Transverse colon (tissue), 4 donors: ENCODE data around the gene TMTC1. TPM values are rescaled to one million over a fixed set of nuclear protein-coding genes. Genes with fewer than 3 reads are reported as not detected.

ENCODE experiments used
- DNase-seq: peaks from one replicate; pipeline ENCODE4 v3.0.0-alpha.2; 2019
- H3K27ac ChIP-seq, 4 donors: fragments of 200-600 bp; sonication (generic); 2 replicates each; pipeline ENCODE4 v1.5.1; 2016 to 2018; ENCODE audit warnings: inconsistent platforms in 4 of 4
- H3K27me3 ChIP-seq: fragments of 200-600 bp; sonication (generic); 2 replicates; pipeline ENCODE4 v1.5.1; 2017; ENCODE audit warnings: inconsistent platforms
- H3K36me3 ChIP-seq, 4 donors: fragments of 200-600 bp; sonication (generic); 2 replicates each; pipeline ENCODE4 v1.5.1; 2017 to 2019; ENCODE audit warnings: inconsistent platforms in 4 of 4
- H3K4me1 ChIP-seq, 4 donors: fragments of 200-600 bp; sonication (generic); 2 replicates each; pipeline ENCODE4 v1.5.1; 2017 to 2020; ENCODE audit warnings: inconsistent platforms in 4 of 4
- H3K4me3 ChIP-seq, 4 donors: fragments of 200-600 bp; sonication (generic); 1 replicate in 1 of 4; 2 replicates in 3 of 4; pipeline versions ENCODE4 v1.5.1 to v1.6.1; 2017 to 2019; ENCODE audit warnings: inconsistent platforms in 4 of 4
- H3K9me3 ChIP-seq, 2 donors: fragments of 200-600 bp; sonication (generic); 2 replicates each; pipeline ENCODE4 v1.5.1; 2017 to 2019; ENCODE audit warnings: inconsistent platforms in 2 of 2
- CTCF ChIP-seq, 5 experiments: fragments of 200-600 bp in 3 of 5; fragments of 450-650 bp in 2 of 5; sonication (generic) in 3 of 5; IDR thresholded peaks; 1 replicate in 2 of 5; 2 replicates in 3 of 5; pipeline ENCODE4 v1.5.1; 2016 to 2017; ENCODE audit warnings: antibody characterized with exemption in 5 of 5, inconsistent platforms in 3 of 5, mild to moderate bottlenecking in 2 of 5, moderate library complexity in 1 of 5
- EP300 ChIP-seq: sonication (generic); formaldehyde crosslinking; IDR thresholded peaks from one replicate; pipeline ENCODE4 v1.6.1; 2017; ENCODE audit warnings: antibody characterized with exemption, low read depth
- POLR2A ChIP-seq: fragments of 450-650 bp; IDR thresholded peaks from one replicate; pipeline ENCODE4 v1.6.1; 2016; ENCODE audit warnings: antibody characterized with exemption, mild to moderate bottlenecking, moderate library complexity
- POLR2AphosphoS5 ChIP-seq, 3 donors: sonication (generic); formaldehyde crosslinking; IDR thresholded peaks; one replicate each; pipeline ENCODE4 v1.6.1; 2016; ENCODE audit warnings: antibody characterized with exemption in 3 of 3
- WGBS, 2 donors: methylation state at CpG; one replicate each; pipeline ENCODE4 v1.1.5; 2018; ENCODE audit warnings: low coverage in 1 of 2; 5-methylcytosine and 5-hydroxymethylcytosine counted together
- in situ Hi-C, 4 donors: fragments of 200-750 bp; cut with MboI; loops; one replicate each; pipeline versions ENCODE4 v1.15.0 to v1.15.1; 2017; ENCODE audit warnings: low sequenced_read_pairs in 3 of 4, low pct_ligation_motif_present in 1 of 4, low pct_unique_long_range_greater_than_20kb in 1 of 4
- intact Hi-C: fragments of 100-400 bp; cut with DNase I; formaldehyde crosslinking; loops from one replicate; pipeline ENCODE4 v1.15.1; 2023; ENCODE audit warnings: low total_unique reads
- total RNA-seq, 4 donors: library from RNA; depleted of rRNA; stranded (reverse); fragments of >200 nt; gene quantifications; one replicate each; pipeline ENCODE4 v1.1.0, GENCODE V29; 2016

The TMTC1 gene
- total RNA-seq, 4 donors from 2014 or later, result 10.2 to 26.9 (median 16.9) TPM

- Histone ChIP-seq H3K9me3 (no peaks in the 10 kb centered on the region), H3K27ac (no peak overlapping the region), H3K4me1 (no peaks in the 10 kb centered on the region), H3K27me3 (no peaks in the 10 kb centered on the region), H3K4me3 (no peak overlapping the region), H3K36me3 (no peaks in the 10 kb centered on the region)
- TF ChIP-seq EP300 (no peak), POLR2AphosphoS5 (IDR thresholded peaks at IDR 0.05) (no peak), POLR2A (no peak), CTCF (IDR thresholded peaks at IDR 0.05) (no peak)
- no peak for DNase-seq
- in situ Hi-C loops, result no loop called here
- intact Hi-C loops, result no loop called here
- WGBS, 2 donors, result 80 to 82% methylated on average over 1 to 6 of the region's 6 CpGs
Measured at GRCh38 chr12:29544428-29545101, 239.2 kb downstream of the TMTC1 start.

- TF ChIP-seq POLR2AphosphoS5 (IDR thresholded peaks at IDR 0.05) (peak in 1 of 3 donors; percentile 28), POLR2A (no peak), CTCF (IDR thresholded peaks at IDR 0.05) (no peak), EP300 (no peak)
- in situ Hi-C loops, result no loop called here
- no peak for DNase-seq
- peak overlapping the region in 2 of 4 donors; percentile 20 to 46 for H3K27ac ChIP-seq
- H3K4me1 ChIP-seq, result no peaks in the 10 kb centered on the region
- no peaks in the 10 kb centered on the region for H3K27me3 ChIP-seq
- no peaks in the 10 kb centered on the region for H3K9me3 ChIP-seq
- no peak overlapping the region for H3K4me3 ChIP-seq
- 35 to 57% methylated on average over 4 of the region's 4 CpGs for WGBS, 2 donors
- no peaks in the 10 kb centered on the region for H3K36me3 ChIP-seq
- intact Hi-C loops, result no loop called here
Measured at GRCh38 chr12:29543036-29543435, 240.7 kb downstream of the TMTC1 start.

GRCh38 chr12:29537298-29537697 lies 246.4 kb downstream of the TMTC1 start:
- TF ChIP-seq EP300 (no peak), POLR2AphosphoS5 (IDR thresholded peaks at IDR 0.05) (no peak), CTCF (IDR thresholded peaks at IDR 0.05) (no peak), POLR2A (no peak)
- 64 to 75% methylated on average over 1 to 2 of the region's 2 CpGs for WGBS, 2 donors
- no peak overlapping the region for H3K4me3 ChIP-seq
- H3K4me1 ChIP-seq, result peaks cover 0 to 2% (median 0%) of the 10 kb centered on the region in 4 donors
- no peaks in the 10 kb centered on the region for H3K27me3 ChIP-seq
- no peak overlapping the region for H3K27ac ChIP-seq
- no peaks in the 10 kb centered on the region for H3K36me3 ChIP-seq
- intact Hi-C loops (no loop called here), in situ Hi-C loops (no loop called here)
- no peak for DNase-seq
- no peaks in the 10 kb centered on the region for H3K9me3 ChIP-seq

- peaks cover 0 to 2% (median 0%) of the 10 kb centered on the region in 4 donors for H3K4me1 ChIP-seq
- DNase-seq, result no peak
- no peak overlapping the region for H3K27ac ChIP-seq
- H3K4me3 ChIP-seq, result no peak overlapping the region
- 73 to 89% methylated on average over 2 of the region's 2 CpGs for WGBS, 2 donors
- intact Hi-C loops, result no loop called here
- TF ChIP-seq POLR2AphosphoS5 (IDR thresholded peaks at IDR 0.05) (no peak), EP300 (no peak), CTCF (IDR thresholded peaks at IDR 0.05) (no peak), POLR2A (no peak)
- in situ Hi-C loops, result no loop called here
- H3K27me3 ChIP-seq, result no peaks in the 10 kb centered on the region
- no peaks in the 10 kb centered on the region for H3K9me3 ChIP-seq
- H3K36me3 ChIP-seq, result no peaks in the 10 kb centered on the region
Measured at GRCh38 chr12:29534935-29535334, 248.8 kb downstream of the TMTC1 start.
